HEK293 (cell line): Measurements from ENCODE around the gene KCNV2.

Source experiments
- CTCF ChIP-seq: fragments of 450-650 bp; formaldehyde crosslinking; IDR thresholded peaks from 2 replicates; pipeline ENCODE4 v1.5.1; 2016; ENCODE audit warnings: missing biosample characterization, missing genetic modification characterization
- EGR2 ChIP-seq: fragments of 450-650 bp; formaldehyde crosslinking; IDR thresholded peaks from 2 replicates; pipeline ENCODE4 v1.5.1; 2016; ENCODE audit warnings: low read depth, missing biosample characterization, missing genetic modification characterization
- GFI1B ChIP-seq: fragments of 450-650 bp; formaldehyde crosslinking; IDR thresholded peaks from 2 replicates; pipeline ENCODE4 v1.5.1; 2016; ENCODE audit warnings: missing biosample characterization, missing genetic modification characterization
- YY1 ChIP-seq: fragments of 450-650 bp; formaldehyde crosslinking; IDR thresholded peaks from 2 replicates; pipeline ENCODE4 v1.5.1; 2018; ENCODE audit warnings: missing biosample characterization, missing genetic modification characterization
- ZEB2 ChIP-seq: fragments of 450-650 bp; formaldehyde crosslinking; IDR thresholded peaks from 2 replicates; pipeline ENCODE4 v1.5.1; 2016; ENCODE audit warnings: missing biosample characterization, missing genetic modification characterization
- ZFP69B ChIP-seq: fragments of 450-650 bp; formaldehyde crosslinking; IDR thresholded peaks from 2 replicates; pipeline ENCODE4 v1.5.1; 2016; ENCODE audit warnings: missing biosample characterization, missing genetic modification characterization
- ZNF24 ChIP-seq: fragments of 450-650 bp; formaldehyde crosslinking; IDR thresholded peaks from 2 replicates; pipeline ENCODE4 v1.5.1; 2016; ENCODE audit warnings: missing biosample characterization, missing genetic modification characterization
- ZNF449 ChIP-seq: fragments of 450-650 bp; formaldehyde crosslinking; IDR thresholded peaks from 2 replicates; pipeline ENCODE4 v1.5.1; 2017; ENCODE audit warnings: missing biosample characterization, mild to moderate bottlenecking, missing genetic modification characterization, moderate library complexity
- ZNF513 ChIP-seq: fragments of 450-650 bp; IDR thresholded peaks from 2 replicates; pipeline ENCODE4 v1.5.1; 2018; ENCODE audit warnings: missing biosample characterization, missing genetic modification characterization
- ZNF548 ChIP-seq: fragments of 450-650 bp; formaldehyde crosslinking; IDR thresholded peaks from 2 replicates; pipeline ENCODE4 v1.5.1; 2016; ENCODE audit warnings: missing biosample characterization, missing genetic modification characterization
- ZNF549 ChIP-seq: fragments of 450-650 bp; IDR thresholded peaks from 2 replicates; pipeline ENCODE4 v1.5.1; 2018; ENCODE audit warnings: missing biosample characterization, missing genetic modification characterization, mild to moderate bottlenecking, inconsistent platforms, moderate library complexity
- ZNF658 ChIP-seq: fragments of 450-650 bp; formaldehyde crosslinking; IDR thresholded peaks from 2 replicates; pipeline ENCODE4; 2016; ENCODE audit warnings: missing biosample characterization, missing genetic modification characterization

- TF ChIP-seq CTCF (tag by site-specific recombination) (no peak), ZFP69B (tag by site-specific recombination) (no peak), ZNF24 (tag by site-specific recombination) (no peak), ZNF549 (tag by site-specific recombination) (no peak), ZEB2 (tag by site-specific recombination) (no peak), YY1 (tag by site-specific recombination) (no peak), ZNF658 (tag by site-specific recombination) (no peak), GFI1B (no peak), EGR2 (no peak), ZNF548 (no peak), ZNF449 (tag by site-specific recombination) (no peak), ZNF513 (tag by site-specific recombination) (no peak)
Observed at GRCh38 chr9:2741441-2742158, 24.3 kb downstream of the KCNV2 start.
